Testis (tissue), 3 donors: ENCODE measurements around the gene MMP11. TPM values are rescaled to one million over a fixed set of nuclear protein-coding genes. Genes with fewer than 3 reads are reported as not detected.

ENCODE experiments used
- DNase-seq: peaks from one replicate; pipeline ENCODE4 v3.0.0-alpha.2; 2019
- H3K27ac ChIP-seq, 2 donors: fragments of 200-600 bp; sonication (generic); one replicate each; pipeline ENCODE4 v1.5.1; 2019
- H3K27me3 ChIP-seq: fragments of 200-600 bp; sonication (generic); one replicate; pipeline ENCODE4 v1.5.1; 2019
- H3K36me3 ChIP-seq: fragments of 200-600 bp; sonication (generic); one replicate; pipeline ENCODE4 v1.5.1; 2017; ENCODE audit warnings: low read depth; ENCODE audit errors: missing control alignments
- H3K4me1 ChIP-seq: fragments of 200-600 bp; sonication (generic); one replicate; pipeline ENCODE4 v1.5.1; 2019
- H3K4me3 ChIP-seq, 2 donors: fragments of 200-600 bp; sonication (generic); one replicate each; pipeline ENCODE4 v1.5.1; 2017 to 2019
- H3K9me3 ChIP-seq: fragments of 200-600 bp; sonication (generic); one replicate; pipeline ENCODE4 v1.5.1; 2017
- POLR2A ChIP-seq: fragments of 450-650 bp; IDR thresholded peaks from one replicate; pipeline ENCODE4 v1.6.1; 2017; ENCODE audit warnings: antibody characterized with exemption, mild to moderate bottlenecking, moderate library complexity
- WGBS, 2 donors: methylation state at CpG; one replicate each; pipeline ENCODE4 v1.1.5; 2018; 5-methylcytosine and 5-hydroxymethylcytosine counted together
- intact Hi-C: fragments of 100-400 bp; cut with DNase I; formaldehyde crosslinking; loops from one replicate; pipeline ENCODE4 v1.15.1; 2023; ENCODE audit warnings: low total_unique reads
- polyA plus RNA-seq: library from polyadenylated mRNA; stranded (reverse); fragments of 350-450 nt; fragmentation: Illumina TruSeq; extraction: RNeasy Lipid Tissue Mini Kit (QIAGEN cat#74804); gene quantifications from one replicate; pipeline ENCODE4 v1.2.3, GENCODE V29; 2014; ENCODE audit warnings: low read depth, low replicate concordance; ENCODE audit not compliant: insufficient read depth
- total RNA-seq, 2 donors: library from RNA; depleted of rRNA; stranded (reverse); fragments of >200 nt; gene quantifications; one replicate each; pipeline ENCODE4 v1.2.3, GENCODE V29; 2016
- TF ChIP-seq, protein P1 (sequence below), 3 experiments: fragments of 450-650 bp in 2 of 3; fragments of 200-600 bp in 1 of 3; sonication (generic) in 1 of 3; IDR thresholded peaks; one replicate each; pipeline ENCODE4 v1.5.1; 2016 to 2019; ENCODE audit warnings: antibody characterized with exemption in 3 of 3, mild to moderate bottlenecking in 2 of 3, moderate library complexity in 1 of 3

MMP11 gene
- total and polyA plus RNA-seq, 3 donors from 2014 or later = 13.6 to 36.1 (median 32.4) TPM

DNA sequence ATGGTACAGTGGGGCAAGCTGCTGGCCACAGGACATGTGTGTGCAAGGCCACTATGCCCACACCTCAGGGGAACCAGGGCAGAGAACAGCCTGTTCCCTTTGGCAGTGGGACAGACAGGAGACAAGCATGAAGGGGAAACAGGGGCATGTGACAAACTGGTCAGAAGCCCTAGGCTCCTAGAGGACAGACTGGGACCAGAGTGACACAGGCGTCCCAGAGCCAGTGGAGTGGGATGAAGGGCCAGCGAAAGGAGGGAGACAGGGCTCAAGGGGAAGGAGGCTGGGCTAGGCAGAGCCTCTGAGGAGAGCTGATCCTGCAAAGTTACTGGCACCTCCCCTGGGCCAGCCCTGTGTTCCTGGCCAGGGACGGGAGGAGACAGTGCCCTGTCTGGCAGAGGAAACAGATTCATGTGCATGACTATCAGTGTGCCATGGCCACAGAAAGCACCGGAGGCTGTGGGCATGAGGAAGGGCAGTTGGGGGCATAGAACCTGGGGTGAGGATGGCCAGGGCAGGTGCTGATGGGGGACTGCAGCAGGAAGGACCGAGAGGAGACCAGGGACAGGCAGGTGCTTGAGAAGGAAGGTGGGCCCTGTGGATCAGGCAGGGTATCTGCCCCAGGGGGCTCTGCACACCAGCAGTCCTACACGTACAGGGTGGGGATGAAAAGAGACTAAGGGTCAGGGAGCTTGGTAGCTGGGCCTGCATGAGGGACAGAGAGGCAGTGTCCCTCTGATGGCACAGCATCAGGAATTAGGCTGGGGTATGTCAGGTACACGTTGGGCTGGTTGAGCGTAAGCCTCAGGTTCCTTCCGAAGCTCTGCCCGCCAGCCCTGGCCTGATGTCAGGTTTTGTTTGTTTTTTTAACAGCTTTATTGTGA lies 56.4 kb downstream of the MMP11 start:
- H3K27ac ChIP-seq = peak overlapping the region in 1 of 2 donors; percentile 20
- H3K4me1 ChIP-seq = peaks cover 14% of the 10 kb centered on the region
- no peak for TF ChIP-seq POLR2A
- TF ChIP-seq, protein P1, sequence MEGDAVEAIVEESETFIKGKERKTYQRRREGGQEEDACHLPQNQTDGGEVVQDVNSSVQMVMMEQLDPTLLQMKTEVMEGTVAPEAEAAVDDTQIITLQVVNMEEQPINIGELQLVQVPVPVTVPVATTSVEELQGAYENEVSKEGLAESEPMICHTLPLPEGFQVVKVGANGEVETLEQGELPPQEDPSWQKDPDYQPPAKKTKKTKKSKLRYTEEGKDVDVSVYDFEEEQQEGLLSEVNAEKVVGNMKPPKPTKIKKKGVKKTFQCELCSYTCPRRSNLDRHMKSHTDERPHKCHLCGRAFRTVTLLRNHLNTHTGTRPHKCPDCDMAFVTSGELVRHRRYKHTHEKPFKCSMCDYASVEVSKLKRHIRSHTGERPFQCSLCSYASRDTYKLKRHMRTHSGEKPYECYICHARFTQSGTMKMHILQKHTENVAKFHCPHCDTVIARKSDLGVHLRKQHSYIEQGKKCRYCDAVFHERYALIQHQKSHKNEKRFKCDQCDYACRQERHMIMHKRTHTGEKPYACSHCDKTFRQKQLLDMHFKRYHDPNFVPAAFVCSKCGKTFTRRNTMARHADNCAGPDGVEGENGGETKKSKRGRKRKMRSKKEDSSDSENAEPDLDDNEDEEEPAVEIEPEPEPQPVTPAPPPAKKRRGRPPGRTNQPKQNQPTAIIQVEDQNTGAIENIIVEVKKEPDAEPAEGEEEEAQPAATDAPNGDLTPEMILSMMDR (IDR thresholded peaks at IDR 0.05) = no peak
- intact Hi-C loops = no loop called here
- no peaks in the 10 kb centered on the region for H3K27me3 ChIP-seq
- DNase-seq = peak; percentile 58
- H3K9me3 ChIP-seq = no peaks in the 10 kb centered on the region
- no peaks in the 10 kb centered on the region for H3K36me3 ChIP-seq
- WGBS, 2 donors = 85 to 87% methylated on average over 9 to 10 of the region's 10 CpGs
- no peak overlapping the region for H3K4me3 ChIP-seq

DNA sequence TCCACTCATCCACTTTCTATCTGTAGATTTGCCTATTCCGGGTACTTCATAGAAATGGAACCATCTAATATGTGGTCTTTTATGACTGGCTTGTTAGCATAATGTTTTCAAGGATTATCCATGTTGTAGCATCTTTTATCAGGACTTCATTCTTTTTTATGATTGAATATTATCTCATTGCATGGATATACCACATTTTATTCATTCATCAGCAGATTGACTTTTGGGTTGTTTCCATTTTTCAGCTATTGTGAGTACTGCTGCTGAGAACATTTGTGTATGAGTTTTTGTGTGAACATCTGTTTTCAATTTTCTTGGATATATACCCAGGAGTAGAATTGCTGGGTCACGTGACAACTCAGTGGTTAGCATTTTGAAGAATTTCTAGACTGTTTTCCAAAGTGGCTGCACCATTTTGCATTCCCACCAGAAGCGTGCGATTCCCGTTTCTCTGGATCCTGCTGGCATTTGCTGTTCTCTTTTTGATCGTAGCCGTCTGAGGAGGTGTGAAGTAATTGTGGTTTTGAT lies 57.3 kb downstream of the MMP11 start:
- DNase-seq = no peak
- Histone ChIP-seq H3K4me1 (peaks cover 10% of the 10 kb centered on the region), H3K27me3 (no peaks in the 10 kb centered on the region), H3K36me3 (no peaks in the 10 kb centered on the region), H3K4me3 (no peak overlapping the region), H3K27ac (no peak overlapping the region), H3K9me3 (no peaks in the 10 kb centered on the region)
- 88 to 89% methylated on average over 7 of the region's 7 CpGs for WGBS, 2 donors
- intact Hi-C loops = no loop called here
- TF ChIP-seq, protein P1 (IDR thresholded peaks at IDR 0.05) = no peak
- TF ChIP-seq POLR2A = no peak

- peaks cover 18% of the 10 kb centered on the region for H3K4me1 ChIP-seq
- no peak overlapping the region for H3K27ac ChIP-seq
- intact Hi-C loops = no loop called here
- H3K36me3 ChIP-seq = no peaks in the 10 kb centered on the region
- H3K9me3 ChIP-seq = no peaks in the 10 kb centered on the region
- H3K4me3 ChIP-seq = no peak overlapping the region
- TF ChIP-seq, protein P1 (IDR thresholded peaks at IDR 0.05) = no peak
- no peak for TF ChIP-seq POLR2A
- WGBS, 2 donors = 90 to 93% methylated on average over 6 to 8 of the region's 8 CpGs
- DNase-seq = no peak
- H3K27me3 ChIP-seq = no peaks in the 10 kb centered on the region
These were observed 58.6 kb downstream of the MMP11 start for GRCh38 chr22:23831261-23831660.

GRCh38 chr22:23831781-23832180 lies 59.1 kb downstream of the MMP11 start:
- Histone ChIP-seq H3K27me3 (no peaks in the 10 kb centered on the region), H3K9me3 (no peaks in the 10 kb centered on the region), H3K36me3 (no peaks in the 10 kb centered on the region), H3K27ac (no peak overlapping the region), H3K4me1 (peaks cover 18% of the 10 kb centered on the region), H3K4me3 (no peak overlapping the region)
- WGBS, 2 donors = 69 to 70% methylated on average over 6 to 10 of the region's 10 CpGs
- intact Hi-C loops = no loop called here
- TF ChIP-seq, protein P1 (IDR thresholded peaks at IDR 0.05) = no peak
- TF ChIP-seq POLR2A = no peak
- DNase-seq = no peak
